OCI-LY7 (cell line): ENCODE data around the gene PALLD. TPM values are rescaled to one million over a fixed set of nuclear protein-coding genes. Genes with fewer than 3 reads are reported as not detected.

ENCODE experiments used
- BruUV-seq: library from RNA; stranded (reverse); fragments of 400-500 nt; replicated peaks from 2 replicates; lab custom pipeline; 2021; lab: Mats Ljungman, UMichigan
- CTCF ChIA-PET: fragments of 300-600 bp; sonication (Branson Sonifier 250); formaldehyde crosslinking; loops from one replicate; lab custom pipeline; 2022; ENCODE audit warnings: antibody characterized with exemption; ENCODE audit not compliant: unreplicated experiment; lab: Charles Lee
- POLR2A ChIA-PET: fragments of 300-600 bp; sonication (Branson Sonifier 250); formaldehyde crosslinking; loops from one replicate; lab custom pipeline; 2022; ENCODE audit warnings: antibody characterized with exemption; lab: Charles Lee
- DNase-seq: peaks from one replicate; pipeline ENCODE4 v3.0.0-alpha.2; 2015; ENCODE audit warnings: low spot score
- H2AFZ ChIP-seq: fragments of 200-600 bp; sonication (generic), shearing (Covaris generic); 2 replicates; pipeline ENCODE4 v1.6.1; 2014; ENCODE audit warnings: mild to moderate bottlenecking, antibody characterized with exemption, low read length, moderate library complexity
- H3K27ac ChIP-seq: fragments of 200-600 bp; sonication (generic); 2 replicates; pipeline ENCODE4 v1.5.1; 2014; ENCODE audit warnings: mixed run types, low read depth, mild to moderate bottlenecking, moderate library complexity, low read length, inconsistent platforms; ENCODE audit not compliant: poor library complexity, severe bottlenecking
- H3K36me3 ChIP-seq: fragments of 200-600 bp; sonication (generic); 2 replicates; pipeline ENCODE4 v1.6.1; 2014; ENCODE audit warnings: mild to moderate bottlenecking, antibody characterized with exemption, low read length, moderate library complexity, mixed read lengths; ENCODE audit not compliant: insufficient read depth
- H3K4me1 ChIP-seq: fragments of 200-600 bp; sonication (generic); 2 replicates; pipeline ENCODE4 v1.5.1; 2014; ENCODE audit warnings: mild to moderate bottlenecking, low read length; ENCODE audit not compliant: insufficient read depth, poor library complexity, severe bottlenecking
- H3K4me2 ChIP-seq: fragments of 200-600 bp; sonication (generic); 2 replicates; pipeline ENCODE4 v1.6.1; 2014; ENCODE audit warnings: mild to moderate bottlenecking, low read length
- H3K4me3 ChIP-seq: fragments of 200-600 bp; sonication (generic); 2 replicates; pipeline ENCODE4 v1.5.1; 2014; ENCODE audit warnings: mild to moderate bottlenecking, low read depth, low read length; ENCODE audit not compliant: poor library complexity, severe bottlenecking
- H3K79me2 ChIP-seq: fragments of 200-600 bp; sonication (generic); 2 replicates; pipeline ENCODE4 v1.6.1; 2016; ENCODE audit warnings: low read depth, mild to moderate bottlenecking, low read length, moderate library complexity, mixed read lengths; ENCODE audit not compliant: insufficient read depth
- H3K9me2 ChIP-seq: fragments of 200-600 bp; sonication (generic); 2 replicates; pipeline ENCODE4 v1.6.1; 2016; ENCODE audit warnings: mild to moderate bottlenecking, low read length, mixed read lengths; ENCODE audit not compliant: insufficient read depth
- H3K9me3 ChIP-seq: fragments of 200-600 bp; sonication (generic); 2 replicates; pipeline ENCODE4 v1.6.1; 2014; ENCODE audit warnings: mild to moderate bottlenecking, mixed run types, low read length, mixed read lengths
- H4K20me1 ChIP-seq: fragments of 200-600 bp; sonication (generic); 2 replicates; pipeline ENCODE4 v1.6.1; 2014; ENCODE audit warnings: mild to moderate bottlenecking, antibody characterized with exemption, low read length, moderate library complexity, mixed read lengths; ENCODE audit not compliant: insufficient read depth
- CTCF ChIP-seq: fragments of 200-600 bp; sonication (generic); conservative IDR thresholded peaks from 2 replicates; pipeline ENCODE4 v1.5.1; 2014; ENCODE audit warnings: mild to moderate bottlenecking, antibody characterized with exemption, low read length, moderate library complexity, mixed read lengths
- EZH2phosphoT487 ChIP-seq: fragments of 200-600 bp; sonication (generic); IDR thresholded peaks from 2 replicates; pipeline ENCODE4 v1.6.1; 2018; ENCODE audit warnings: low read depth, borderline replicate concordance, mild to moderate bottlenecking, mixed run types, antibody characterized with exemption, low read length, moderate library complexity, mixed read lengths
- intact Hi-C: fragments of 100-400 bp; cut with micrococcal nuclease; formaldehyde crosslinking; loops from one replicate; pipeline ENCODE4 v1.10.0; 2022; ENCODE audit not compliant: unreplicated experiment
- total RNA-seq, 2 experiments: library from RNA; depleted of rRNA in 1 of 2; stranded (reverse); fragments of >200 nt in 1 of 2; shearing (Covaris generic) in 1 of 2; gene quantifications; 2 replicates each; pipeline ENCODE4 v1.2.3, GENCODE V29; 2014 to 2022

The PALLD gene
- total RNA-seq, 2 experiments from 2014 or later: 0.73 to 2.8 TPM

- POLR2A ChIA-PET: interaction anchor here (0.6 to 1.3 kb wide), 3 partner anchors 14 to 1434 kb away, joined by 3 to 6 read pairs (median 4); no protein-coding TSS in a partner anchor
- intact Hi-C loops: no loop called here
- H3K9me2 ChIP-seq: no peaks in the 10 kb centered on the region
Measured at GRCh38 chr4:168565130-168565529, 68.3 kb downstream of the PALLD start.

GRCh38 chr4:168566726-168567125 lies 69.9 kb downstream of the PALLD start:
- CTCF ChIA-PET: no interaction called here
- Histone ChIP-seq H3K9me2 (no peaks in the 10 kb centered on the region), H2AFZ (no peak overlapping the region), H3K4me2 (no peak overlapping the region), H4K20me1 (no peaks in the 10 kb centered on the region), H3K79me2 (no peaks in the 10 kb centered on the region), H3K9me3 (no peaks in the 10 kb centered on the region), H3K4me1 (no peaks in the 10 kb centered on the region), H3K4me3 (no peak overlapping the region), H3K36me3 (no peaks in the 10 kb centered on the region), H3K27ac (no peak overlapping the region)
- no peak for TF ChIP-seq EZH2phosphoT487
- TF ChIP-seq CTCF: no peak
- no TSS peak for BruUV-seq
- intact Hi-C loops: no loop called here
- no peak for DNase-seq
- POLR2A ChIA-PET: interaction anchor here (0.7 kb wide), 1 partner anchor 844 kb away, joined by 3 read pairs; no protein-coding TSS in a partner anchor

More at GRCh38 chr4:168565130-168565529, 68.3 kb downstream of the PALLD start:
- no peaks in the 10 kb centered on the region for H4K20me1 ChIP-seq
- no peak overlapping the region for H3K4me3 ChIP-seq
- TF ChIP-seq CTCF (no peak), EZH2phosphoT487 (no peak)
- no peak for DNase-seq
- H3K79me2 ChIP-seq: no peaks in the 10 kb centered on the region
- no peak overlapping the region for H3K4me2 ChIP-seq
- H3K4me1 ChIP-seq: no peaks in the 10 kb centered on the region
- no TSS peak for BruUV-seq
- H3K9me3 ChIP-seq: no peaks in the 10 kb centered on the region
- CTCF ChIA-PET: no interaction called here
- H2AFZ ChIP-seq: no peak overlapping the region
- no peaks in the 10 kb centered on the region for H3K36me3 ChIP-seq
- no peak overlapping the region for H3K27ac ChIP-seq

- no peak for DNase-seq
- CTCF ChIA-PET: no interaction called here
Measured at GRCh38 chr4:168569066-168569930, 72.4 kb downstream of the PALLD start.

More at GRCh38 chr4:168569066-168569930, 72.4 kb downstream of the PALLD start:
- Histone ChIP-seq H3K9me2 (no peaks in the 10 kb centered on the region), H3K79me2 (no peaks in the 10 kb centered on the region), H3K27ac (no peak overlapping the region), H3K4me1 (no peaks in the 10 kb centered on the region), H3K9me3 (no peaks in the 10 kb centered on the region), H3K4me3 (no peak overlapping the region), H3K36me3 (no peaks in the 10 kb centered on the region), H3K4me2 (no peak overlapping the region), H2AFZ (no peak overlapping the region), H4K20me1 (no peaks in the 10 kb centered on the region)
- TF ChIP-seq CTCF (no peak), EZH2phosphoT487 (no peak)
- intact Hi-C loops: no loop called here
- POLR2A ChIA-PET: no interaction called here
- no TSS peak for BruUV-seq
